Stomach (tissue), 4 donors: Measurements from ENCODE around the gene GALM.

ENCODE experiments used
- CTCF ChIP-seq, 7 experiments: fragments of 450-650 bp in 4 of 7; fragments of 200-600 bp in 3 of 7; sonication (generic) in 3 of 7; IDR thresholded peaks; one replicate each; pipeline ENCODE4 v1.5.1; 2016 to 2019; ENCODE audit warnings: antibody characterized with exemption in 7 of 7, control low read depth in 2 of 7, mild to moderate bottlenecking in 1 of 7
- POLR2A ChIP-seq, 4 donors: fragments of 450-650 bp; IDR thresholded peaks; one replicate each; pipeline ENCODE4 v1.6.1; 2016; ENCODE audit warnings: antibody characterized with exemption in 4 of 4, control low read depth in 2 of 4, mild to moderate bottlenecking in 1 of 4, moderate library complexity in 1 of 4

GRCh38 chr2:38706846-38707345 is 41.0 kb downstream of the GALM start:
- TF ChIP-seq POLR2A (IDR thresholded peaks at IDR 0.05) (no peak), CTCF (IDR thresholded peaks at IDR 0.05) (no peak)
